Smooth muscle cell (in vitro differentiated cells): ENCODE results near the gene MYL2. TPM values are rescaled to one million over a fixed set of nuclear protein-coding genes. Genes with fewer than 3 reads are reported as not detected.

ENCODE experiments used
- DNase-seq: peaks from one replicate; lab custom pipeline; 2025; ENCODE audit not compliant: unreplicated experiment; lab: John Stamatoyannopoulos, UW
- H2AFZ ChIP-seq: fragments of 200-600 bp; sonication (generic); 2 replicates; pipeline ENCODE4 v1.6.0; 2016; ENCODE audit warnings: antibody characterized with exemption, low read depth, mild to moderate bottlenecking
- H3F3A ChIP-seq: fragments of 200-600 bp; sonication (generic); 2 replicates; pipeline ENCODE4 v1.6.0; 2017; ENCODE audit warnings: antibody characterized with exemption, low read depth
- H3K27ac ChIP-seq: fragments of 200-600 bp; sonication (generic); 2 replicates; pipeline ENCODE4 v1.5.1; 2016; ENCODE audit warnings: low read depth, mild to moderate bottlenecking
- H3K27me3 ChIP-seq: fragments of 200-600 bp; sonication (generic); 2 replicates; pipeline ENCODE4 v1.6.1; 2016; ENCODE audit warnings: low read depth, mild to moderate bottlenecking
- H3K36me3 ChIP-seq: fragments of 200-600 bp; sonication (generic); 2 replicates; pipeline ENCODE4 v1.5.1; 2016; ENCODE audit warnings: low read depth
- H3K4me1 ChIP-seq: fragments of 200-600 bp; sonication (generic); 2 replicates; pipeline ENCODE4 v1.5.1; 2016; ENCODE audit warnings: low read depth
- H3K4me2 ChIP-seq: fragments of 200-600 bp; sonication (generic); 2 replicates; pipeline ENCODE4 v1.6.0; 2016; ENCODE audit warnings: mild to moderate bottlenecking
- H3K4me3 ChIP-seq: fragments of 200-600 bp; sonication (generic); 2 replicates; pipeline ENCODE4 v1.5.1; 2016; ENCODE audit warnings: mild to moderate bottlenecking
- H3K79me2 ChIP-seq: fragments of 200-600 bp; sonication (generic); 2 replicates; pipeline ENCODE4 v1.6.0; 2016; ENCODE audit warnings: low read depth, mild to moderate bottlenecking
- H3K9ac ChIP-seq: fragments of 200-600 bp; sonication (generic); 2 replicates; pipeline ENCODE4 v1.6.0; 2016; ENCODE audit warnings: low read depth
- H3K9me3 ChIP-seq: fragments of 200-600 bp; sonication (generic); replicated peaks from 2 replicates; pipeline ENCODE4 v1.5.1; 2016; ENCODE audit warnings: low read depth
- H4K20me1 ChIP-seq: fragments of 200-600 bp; sonication (generic); 2 replicates; pipeline ENCODE4 v1.6.0; 2016; ENCODE audit warnings: low read depth
- WGBS: methylation state at CpG from one replicate; pipeline ENCODE4 v1.1.7; 2016; ENCODE audit warnings: low lambda C conversion rate; 5-methylcytosine and 5-hydroxymethylcytosine counted together
- polyA plus RNA-seq: library from polyadenylated mRNA; unstranded; fragments of >200 nt; fragmentation: Nextera tagmentation; extraction: Ambion mirVana; gene quantifications from 2 replicates; pipeline ENCODE4 v1.2.1, GENCODE V29; 2016
- total RNA-seq: library from RNA; depleted of rRNA; stranded (reverse); fragments of >200 nt; gene quantifications from 2 replicates; pipeline ENCODE4 v1.2.3, GENCODE V29; 2014
- TF ChIP-seq, protein P1 (sequence below): fragments of 200-600 bp; sonication (generic); IDR thresholded peaks from 2 replicates; pipeline ENCODE4 v1.5.1; 2017; ENCODE audit warnings: borderline replicate concordance, mild to moderate bottlenecking, antibody characterized with exemption; ENCODE audit not compliant: insufficient read depth, poor library complexity, severe bottlenecking

The MYL2 gene
- total and polyA plus RNA-seq, 2 experiments from 2014 or later = not detected

DNA sequence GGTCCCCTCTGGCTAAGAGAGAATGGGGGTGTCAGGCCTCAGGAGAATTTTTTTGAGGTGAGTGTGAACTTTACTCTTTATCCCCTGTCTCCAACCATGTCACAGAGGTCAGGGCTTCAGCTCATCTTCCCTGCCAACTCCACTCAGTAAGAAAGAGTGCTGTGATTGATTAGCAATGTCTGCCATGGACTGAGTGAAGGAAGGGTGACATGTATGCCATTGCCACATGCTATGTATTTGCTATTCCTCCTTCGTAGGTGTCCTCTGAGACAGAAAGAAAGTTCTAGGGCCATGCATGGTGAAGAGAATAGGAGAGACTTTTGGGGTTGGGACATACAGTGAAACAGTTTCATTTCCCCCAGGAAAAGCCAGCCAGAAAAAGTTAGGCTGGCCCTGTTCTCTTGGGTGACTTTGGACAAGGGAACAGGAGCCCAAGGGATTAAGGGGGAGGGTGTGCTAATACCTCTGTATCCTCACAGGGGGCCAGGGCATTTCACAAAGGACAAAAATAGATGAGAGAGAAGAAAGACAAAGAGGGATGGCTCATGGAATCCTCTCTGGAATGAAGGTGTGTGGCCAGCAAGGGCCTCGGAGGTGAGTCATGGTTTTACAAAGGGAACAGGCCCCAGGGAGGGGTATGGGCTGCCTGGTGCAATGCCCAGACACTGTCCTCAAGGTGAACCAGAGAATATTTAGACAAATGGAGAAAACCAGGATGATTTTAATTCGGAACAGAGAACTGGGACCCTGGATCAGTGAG is 13.9 kb upstream of the MYL2 start:
- Histone ChIP-seq H3K4me3 (no peak overlapping the region), H2AFZ (no peak overlapping the region), H3K79me2 (no peaks in the 10 kb centered on the region), H4K20me1 (no peaks in the 10 kb centered on the region), H3K36me3 (no peaks in the 10 kb centered on the region), H3K27me3 (peaks cover 10% of the 10 kb centered on the region), H3K4me1 (no peaks in the 10 kb centered on the region), H3K9ac (no peak overlapping the region), H3F3A (no peaks in the 10 kb centered on the region), H3K27ac (no peak overlapping the region), H3K4me2 (no peak overlapping the region), H3K9me3 (no peaks in the 10 kb centered on the region)
- TF ChIP-seq, protein P1, sequence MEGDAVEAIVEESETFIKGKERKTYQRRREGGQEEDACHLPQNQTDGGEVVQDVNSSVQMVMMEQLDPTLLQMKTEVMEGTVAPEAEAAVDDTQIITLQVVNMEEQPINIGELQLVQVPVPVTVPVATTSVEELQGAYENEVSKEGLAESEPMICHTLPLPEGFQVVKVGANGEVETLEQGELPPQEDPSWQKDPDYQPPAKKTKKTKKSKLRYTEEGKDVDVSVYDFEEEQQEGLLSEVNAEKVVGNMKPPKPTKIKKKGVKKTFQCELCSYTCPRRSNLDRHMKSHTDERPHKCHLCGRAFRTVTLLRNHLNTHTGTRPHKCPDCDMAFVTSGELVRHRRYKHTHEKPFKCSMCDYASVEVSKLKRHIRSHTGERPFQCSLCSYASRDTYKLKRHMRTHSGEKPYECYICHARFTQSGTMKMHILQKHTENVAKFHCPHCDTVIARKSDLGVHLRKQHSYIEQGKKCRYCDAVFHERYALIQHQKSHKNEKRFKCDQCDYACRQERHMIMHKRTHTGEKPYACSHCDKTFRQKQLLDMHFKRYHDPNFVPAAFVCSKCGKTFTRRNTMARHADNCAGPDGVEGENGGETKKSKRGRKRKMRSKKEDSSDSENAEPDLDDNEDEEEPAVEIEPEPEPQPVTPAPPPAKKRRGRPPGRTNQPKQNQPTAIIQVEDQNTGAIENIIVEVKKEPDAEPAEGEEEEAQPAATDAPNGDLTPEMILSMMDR = no peak
- DNase-seq = no peak
- 57% methylated on average over 3 of the region's 3 CpGs for WGBS

DNA sequence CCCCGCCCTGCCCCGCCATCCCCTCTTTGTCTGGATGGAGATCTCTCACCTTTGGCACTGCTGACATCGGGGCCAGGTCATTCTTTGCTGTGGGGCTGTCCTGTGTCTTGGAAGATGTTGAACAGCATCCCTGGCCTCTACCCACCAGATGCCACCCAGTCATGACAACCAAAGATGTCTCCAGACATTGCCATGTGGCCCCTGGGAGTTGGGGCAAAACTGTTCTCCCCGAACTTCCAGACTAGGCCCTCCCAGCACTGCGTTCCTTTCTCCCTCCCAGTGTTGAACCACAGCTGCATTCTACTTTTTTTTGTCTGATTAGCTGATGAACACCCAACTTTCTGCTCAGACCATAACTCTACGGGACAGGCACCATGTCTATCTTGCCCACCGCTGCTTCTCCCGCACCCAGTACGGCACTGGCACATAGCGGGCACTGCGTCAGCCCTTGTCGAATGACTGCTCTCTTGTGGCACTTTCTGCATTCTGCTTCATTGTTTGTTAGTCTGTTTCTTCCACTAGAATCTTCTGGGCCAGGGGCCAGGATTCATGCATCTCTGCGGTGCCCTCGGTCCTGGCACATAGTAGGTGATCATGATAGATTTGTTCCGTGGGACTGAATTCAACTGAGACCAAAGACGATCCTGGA is 13.1 kb upstream of the MYL2 start:
- Histone ChIP-seq H3K9me3 (no peaks in the 10 kb centered on the region), H3K9ac (no peak overlapping the region), H3K4me3 (no peak overlapping the region), H3K36me3 (no peaks in the 10 kb centered on the region), H3K27me3 (peaks cover 10% of the 10 kb centered on the region), H3K79me2 (no peaks in the 10 kb centered on the region), H3K27ac (no peak overlapping the region), H2AFZ (no peak overlapping the region), H3K4me1 (no peaks in the 10 kb centered on the region), H4K20me1 (no peaks in the 10 kb centered on the region), H3K4me2 (no peak overlapping the region), H3F3A (no peaks in the 10 kb centered on the region)
- 95% methylated on average over 16 of the region's 16 CpGs for WGBS
- TF ChIP-seq, protein P1 = no peak
- DNase-seq = no peak

DNA sequence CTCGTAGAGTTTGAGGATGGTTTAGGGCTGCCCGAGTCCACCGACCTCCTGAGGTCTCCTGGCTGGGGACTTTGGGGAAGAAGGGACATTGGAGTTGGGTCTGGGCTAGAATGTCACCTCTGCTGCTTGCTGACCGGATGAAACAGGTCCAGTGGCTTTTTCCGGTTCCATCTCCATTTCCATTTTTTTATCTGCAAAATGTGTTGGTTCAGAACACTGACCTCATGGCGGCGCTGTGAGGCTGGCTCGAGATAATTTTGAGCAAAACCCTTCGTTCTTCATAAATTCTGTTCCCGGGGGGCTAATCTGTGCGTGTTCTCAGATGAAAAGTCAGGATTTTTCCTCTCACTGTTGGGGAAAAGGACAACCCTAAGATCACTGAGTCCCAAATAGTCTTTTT is 11.7 kb upstream of the MYL2 start:
- TF ChIP-seq, protein P1 = peak; percentile 14
- no peaks in the 10 kb centered on the region for H3K9me3 ChIP-seq
- H3K4me3 ChIP-seq = no peak overlapping the region
- no peaks in the 10 kb centered on the region for H3K4me1 ChIP-seq
- H3K36me3 ChIP-seq = no peaks in the 10 kb centered on the region
- no peaks in the 10 kb centered on the region for H4K20me1 ChIP-seq
- no peaks in the 10 kb centered on the region for H3F3A ChIP-seq
- no peak overlapping the region for H2AFZ ChIP-seq
- no peak overlapping the region for H3K4me2 ChIP-seq
- no peak overlapping the region for H3K27ac ChIP-seq
- H3K79me2 ChIP-seq = no peaks in the 10 kb centered on the region
- no peak for DNase-seq
- H3K27me3 ChIP-seq = peaks cover 10% of the 10 kb centered on the region
- H3K9ac ChIP-seq = no peak overlapping the region
- WGBS = 53% methylated on average over 11 of the region's 11 CpGs

DNA sequence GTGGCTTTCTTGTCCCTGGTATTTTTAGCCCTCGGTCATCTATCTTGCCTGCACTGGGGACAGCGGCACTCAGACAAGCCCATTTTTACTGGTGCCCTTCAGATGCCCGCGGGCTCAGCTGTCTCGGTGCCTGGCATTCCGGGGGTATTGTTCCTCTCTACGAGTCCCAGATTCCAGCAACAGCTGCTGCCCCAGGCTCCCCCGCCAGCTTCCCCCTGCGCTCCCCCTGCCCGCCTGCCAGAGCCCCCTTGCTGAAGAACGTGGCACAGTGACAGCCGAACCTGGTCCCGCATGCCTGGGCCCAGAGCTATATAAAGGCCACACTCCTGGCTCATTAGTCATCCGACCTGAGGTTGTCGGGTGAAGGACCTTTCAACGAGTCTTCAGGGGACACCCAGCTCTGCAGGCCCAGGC is 10.9 kb upstream of the MYL2 start:
- no peaks in the 10 kb centered on the region for H3K4me1 ChIP-seq
- H3K36me3 ChIP-seq = no peaks in the 10 kb centered on the region
- H3K9me3 ChIP-seq = no peaks in the 10 kb centered on the region
- no peaks in the 10 kb centered on the region for H3K79me2 ChIP-seq
- no peak overlapping the region for H3K27ac ChIP-seq
- H4K20me1 ChIP-seq = no peaks in the 10 kb centered on the region
- WGBS = 72% methylated on average over 16 of the region's 16 CpGs
- no peak for DNase-seq
- no peak overlapping the region for H3K4me2 ChIP-seq
- H3K4me3 ChIP-seq = no peak overlapping the region
- H3K27me3 ChIP-seq = peaks cover 6% of the 10 kb centered on the region
- no peaks in the 10 kb centered on the region for H3F3A ChIP-seq
- TF ChIP-seq, protein P1 = no peak
- H3K9ac ChIP-seq = no peak overlapping the region
- H2AFZ ChIP-seq = no peak overlapping the region
